Urinary bladder (tissue), 4 donors: ENCODE measurements around the gene GPR21. TPM values are rescaled to one million over a fixed set of nuclear protein-coding genes. Genes with fewer than 3 reads are reported as not detected.

Source experiments
- DNase-seq: peaks from one replicate; pipeline ENCODE4 v3.0.0-alpha.2; 2015; ENCODE audit errors: extremely low spot score
- H3K27ac ChIP-seq: one replicate; pipeline ENCODE4 v1.5.1; 2013; ENCODE audit warnings: low read depth, mild to moderate bottlenecking, moderate library complexity
- H3K36me3 ChIP-seq: one replicate; pipeline ENCODE4 v1.6.1; 2013; ENCODE audit warnings: mild to moderate bottlenecking, moderate library complexity; ENCODE audit not compliant: insufficient read depth
- H3K4me1 ChIP-seq: one replicate; pipeline ENCODE4 v1.6.1; 2013; ENCODE audit warnings: mild to moderate bottlenecking, moderate library complexity; ENCODE audit not compliant: insufficient read depth
- H3K4me3 ChIP-seq: one replicate; pipeline ENCODE4 v1.5.1; 2013; ENCODE audit warnings: low read depth, low read length
- WGBS: extraction: QIAGEN DNeasy Blood & Tissue Kit; methylation state at CpG from one replicate; pipeline ENCODE4 v1.1.7; 2013; 5-methylcytosine and 5-hydroxymethylcytosine counted together
- polyA plus RNA-seq: library from polyadenylated mRNA; stranded (reverse); fragments of 200-250 nt; gene quantifications from one replicate; pipeline ENCODE4 v1.2.3, GENCODE V29; 2013
- total RNA-seq: library from RNA; depleted of rRNA; stranded (reverse); fragments of >200 nt; gene quantifications from one replicate; pipeline ENCODE4 v1.2.3, GENCODE V29; 2014
- donor health status: healthy with polysubstance abuse.
- donor health status: healthy.

The GPR21 gene
- total and polyA plus RNA-seq, 2 donors = 7.7 TPM; not detected in 1

DNA sequence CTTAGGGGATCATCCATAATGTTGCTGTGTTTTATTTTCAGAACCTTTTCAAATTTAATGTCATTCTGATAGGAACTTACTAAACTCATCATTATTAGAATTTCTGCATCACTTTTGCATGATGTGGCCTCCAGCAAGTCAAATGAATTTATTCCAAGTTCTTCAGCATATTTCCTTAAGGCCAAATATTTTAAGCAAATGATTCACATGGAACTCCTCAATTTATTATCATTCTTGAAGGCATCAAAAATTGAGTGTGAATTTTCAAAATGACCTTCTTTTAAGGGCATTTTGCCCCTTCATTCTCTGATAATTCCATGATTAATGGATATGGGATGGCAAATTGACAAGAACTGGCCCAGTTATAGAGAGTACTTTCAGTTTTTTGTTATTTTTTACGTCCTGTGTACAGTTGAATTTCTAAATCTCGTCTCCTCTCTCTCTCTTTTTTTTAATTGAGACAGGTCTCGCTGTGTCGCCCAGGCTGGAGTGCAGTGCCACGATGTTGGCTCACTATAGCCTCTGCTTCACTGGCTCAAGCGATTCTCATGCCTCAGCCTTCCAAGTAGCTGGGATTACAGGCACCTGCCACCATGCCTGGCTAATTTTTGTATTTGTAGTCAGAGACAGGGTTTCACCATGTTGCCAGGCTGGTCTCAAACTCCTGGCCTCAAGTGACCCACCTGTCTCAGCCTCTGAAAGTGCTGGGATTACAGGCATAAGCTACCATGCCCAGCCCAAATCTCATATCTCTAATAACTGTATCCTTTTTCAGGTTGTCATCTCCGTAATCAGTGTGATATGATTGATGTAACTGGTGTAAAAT lies 29.1 kb downstream of the GPR21 start:
- no peaks in the 10 kb centered on the region for H3K36me3 ChIP-seq
- WGBS = 82% methylated on average over 7 of the region's 7 CpGs
- H3K4me3 ChIP-seq = no peak overlapping the region
- no peak overlapping the region for H3K27ac ChIP-seq
- no peak for DNase-seq
- H3K4me1 ChIP-seq = no peaks in the 10 kb centered on the region

DNA sequence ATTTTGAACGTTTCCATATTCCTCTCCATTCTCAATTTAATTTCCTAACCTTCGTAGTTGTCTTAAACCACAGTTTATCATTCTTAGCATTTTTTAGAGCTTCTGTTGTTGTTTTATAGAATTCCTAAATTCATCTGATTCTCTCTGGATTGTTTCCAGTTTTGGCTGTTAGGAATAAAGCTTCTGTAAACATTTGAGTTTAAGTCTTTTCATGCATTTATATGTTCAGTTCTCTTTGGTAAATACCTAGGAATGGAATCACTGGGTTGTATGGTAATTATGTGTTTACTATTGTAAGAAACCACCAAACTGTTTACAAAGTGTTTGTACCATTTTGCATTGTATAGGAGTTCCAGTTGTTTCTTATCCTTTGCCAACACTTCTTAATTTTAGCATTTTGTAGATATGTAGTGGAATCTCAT lies 29.7 kb downstream of the GPR21 start:
- Histone ChIP-seq H3K4me1 (no peaks in the 10 kb centered on the region), H3K27ac (no peak overlapping the region), H3K4me3 (no peak overlapping the region), H3K36me3 (no peaks in the 10 kb centered on the region)
- DNase-seq = no peak
- WGBS = 31% methylated on average over 2 of the region's 2 CpGs

DNA sequence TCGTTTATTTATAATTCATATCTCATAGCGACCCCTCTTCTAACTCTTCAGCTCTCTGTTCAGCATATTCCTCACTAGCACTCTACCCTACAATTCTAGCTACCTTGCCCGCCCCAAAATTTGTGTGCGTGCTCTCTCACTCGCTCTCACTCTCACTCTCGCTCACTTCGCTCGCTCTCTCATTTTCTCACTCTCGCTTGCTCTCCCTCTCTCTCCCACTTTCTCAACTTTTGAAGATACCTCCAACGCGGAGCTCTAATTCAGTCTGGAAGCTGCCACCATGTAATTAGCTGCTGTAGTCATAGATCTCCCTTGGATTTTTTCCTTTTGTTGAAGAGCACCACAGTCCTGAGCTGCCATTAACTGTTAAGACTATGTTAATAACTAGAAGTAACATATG lies 30.4 kb downstream of the GPR21 start:
- H3K27ac ChIP-seq = no peak overlapping the region
- DNase-seq = no peak
- H3K36me3 ChIP-seq = no peaks in the 10 kb centered on the region
- WGBS = 96% methylated on average over 11 of the region's 11 CpGs
- no peak overlapping the region for H3K4me3 ChIP-seq
- no peaks in the 10 kb centered on the region for H3K4me1 ChIP-seq

DNA sequence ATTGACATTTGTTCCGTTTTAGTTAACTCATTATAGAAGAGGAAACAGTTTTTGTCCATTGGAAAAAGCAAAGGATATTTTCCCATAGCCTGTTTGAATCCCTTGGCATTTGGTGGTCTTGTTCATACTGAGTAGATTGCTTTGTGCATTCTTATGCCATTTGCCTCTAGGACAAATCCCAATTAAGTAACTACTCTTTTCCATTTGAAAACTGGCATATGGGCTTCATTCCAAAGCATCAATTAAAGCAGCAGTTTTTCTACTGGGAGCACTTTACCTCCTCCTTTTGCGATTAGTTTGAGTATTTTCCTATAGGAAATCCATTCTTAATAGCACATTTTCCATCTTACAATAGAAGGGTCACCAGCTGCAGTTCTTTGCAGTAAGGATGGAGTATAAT lies 31.2 kb downstream of the GPR21 start:
- Histone ChIP-seq H3K4me3 (no peak overlapping the region), H3K36me3 (peaks cover 2% of the 10 kb centered on the region), H3K27ac (no peak overlapping the region), H3K4me1 (no peaks in the 10 kb centered on the region)
- DNase-seq = no peak
- WGBS = 91% methylated on average over 2 of the region's 2 CpGs

DNA sequence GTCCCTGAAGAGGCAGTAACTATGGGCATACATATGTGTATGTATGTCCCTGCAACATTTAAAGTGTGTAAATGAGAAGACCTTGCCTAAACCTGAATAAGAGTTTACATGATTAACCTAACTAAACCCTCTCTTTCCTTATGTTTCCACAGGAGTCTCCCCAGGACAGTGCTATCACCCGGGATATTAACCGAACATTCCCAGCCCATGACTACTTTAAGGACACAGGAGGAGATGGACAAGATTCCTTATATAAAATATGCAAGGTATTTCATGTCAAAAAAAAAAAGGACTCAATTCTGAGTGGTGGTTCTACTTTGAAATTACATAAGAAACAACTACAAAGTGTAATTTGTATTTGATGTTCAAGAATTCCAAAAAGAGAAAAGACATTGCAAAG lies 31.7 kb downstream of the GPR21 start:
- WGBS = 91% methylated on average over 2 of the region's 2 CpGs
- Histone ChIP-seq H3K4me1 (no peaks in the 10 kb centered on the region), H3K27ac (no peak overlapping the region), H3K4me3 (no peak overlapping the region), H3K36me3 (peaks cover 2% of the 10 kb centered on the region)
- no peak for DNase-seq

DNA sequence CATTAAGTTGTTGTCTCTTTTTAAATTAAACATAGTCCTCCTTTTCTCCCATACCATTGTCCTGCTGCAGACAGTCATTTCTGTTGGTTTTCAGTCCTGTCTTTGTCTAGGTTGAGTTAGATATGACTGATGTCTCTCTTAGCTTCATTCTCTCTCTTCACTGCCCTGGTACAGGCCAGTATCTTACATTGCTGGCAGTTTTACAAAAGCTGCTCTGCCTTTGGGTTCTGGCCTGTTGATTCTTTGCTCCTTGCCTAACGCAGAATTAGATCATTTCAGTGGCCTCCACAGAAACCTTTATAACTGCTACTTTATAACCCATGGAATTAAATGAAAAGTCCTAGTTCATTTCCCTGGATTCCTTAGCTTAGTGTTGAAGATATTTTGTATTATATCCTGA lies 33.7 kb downstream of the GPR21 start:
- H3K36me3 ChIP-seq = peaks cover 2% of the 10 kb centered on the region
- no peak overlapping the region for H3K4me3 ChIP-seq
- H3K4me1 ChIP-seq = no peaks in the 10 kb centered on the region
- H3K27ac ChIP-seq = no peak overlapping the region
- DNase-seq = no peak
- 68% methylated on average over 1 of the region's 1 CpG for WGBS

DNA sequence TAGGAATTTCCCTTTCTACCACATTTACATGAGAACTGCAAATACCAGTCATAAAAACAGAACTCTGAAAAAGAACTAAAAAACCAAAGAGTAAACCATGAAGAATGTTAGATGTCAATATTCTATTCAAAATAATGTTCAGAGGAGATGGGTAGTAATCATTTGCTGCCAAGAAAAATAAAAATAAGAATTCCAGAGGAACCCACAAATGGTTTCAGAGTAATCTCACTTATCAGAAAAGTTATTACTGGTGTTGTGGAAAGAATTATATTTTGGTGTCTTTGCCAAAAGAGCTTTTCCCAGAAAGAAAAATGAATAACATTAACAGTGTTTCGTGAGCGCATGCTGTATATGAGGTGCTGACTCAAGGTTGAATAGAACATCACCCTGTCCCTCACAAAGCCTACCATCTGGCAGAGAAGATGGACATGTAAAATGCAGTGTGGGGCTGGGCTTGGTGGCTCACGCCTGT lies 35.6 kb downstream of the GPR21 start:
- H3K27ac ChIP-seq = no peak overlapping the region
- DNase-seq = no peak
- 28% methylated on average over 3 of the region's 3 CpGs for WGBS
- no peak overlapping the region for H3K4me3 ChIP-seq
- no peaks in the 10 kb centered on the region for H3K4me1 ChIP-seq
- peaks cover 6% of the 10 kb centered on the region for H3K36me3 ChIP-seq

DNA sequence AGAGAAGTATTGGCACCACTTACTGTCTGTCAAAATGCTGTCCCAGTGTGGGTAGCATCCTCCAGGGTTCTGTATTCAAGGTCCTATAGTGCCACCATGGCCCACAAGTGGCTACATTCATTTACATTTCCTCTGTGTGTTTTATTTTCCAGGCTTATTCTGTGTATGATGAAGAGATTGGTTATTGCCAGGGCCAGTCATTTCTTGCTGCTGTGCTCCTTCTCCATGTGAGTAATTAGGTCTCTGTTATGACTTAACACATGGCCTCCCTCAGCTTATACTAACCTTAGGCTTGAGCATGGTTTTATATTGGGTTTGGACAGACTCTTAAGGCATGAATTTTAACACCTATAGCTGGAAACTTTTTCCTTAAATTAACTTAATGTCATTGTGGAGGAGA lies 36.7 kb downstream of the GPR21 start:
- no peak for DNase-seq
- H3K36me3 ChIP-seq = peaks cover 6% of the 10 kb centered on the region
- no peak overlapping the region for H3K4me3 ChIP-seq
- no peaks in the 10 kb centered on the region for H3K4me1 ChIP-seq
- H3K27ac ChIP-seq = no peak overlapping the region

DNA sequence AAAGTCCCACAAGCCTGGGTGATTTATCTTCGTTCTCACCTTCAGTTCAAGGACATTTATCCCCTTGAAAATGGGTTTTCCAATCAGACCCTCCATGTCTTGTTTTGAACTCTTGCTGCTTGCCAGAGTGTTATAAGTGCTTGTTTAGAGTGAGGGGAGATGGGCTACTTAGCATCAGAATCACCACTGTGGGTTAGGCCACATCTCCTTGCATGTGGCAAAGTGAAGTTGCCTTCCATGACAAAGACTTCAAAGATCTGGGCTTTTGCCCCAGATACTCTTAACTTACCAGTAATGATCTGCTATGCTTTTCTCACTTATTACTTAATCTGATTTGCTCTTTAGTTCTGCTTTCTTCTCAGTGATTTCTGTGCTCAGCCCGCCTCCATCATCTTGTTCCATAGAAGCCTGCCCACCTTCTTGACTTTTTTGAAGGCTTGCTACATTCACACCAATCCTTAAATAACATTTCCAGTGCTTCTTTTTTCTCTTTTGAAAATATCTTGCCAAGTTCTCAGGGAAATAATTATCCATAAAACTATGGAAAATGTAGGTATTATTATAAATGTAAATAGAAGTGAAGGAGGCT lies 39.0 kb downstream of the GPR21 start:
- Histone ChIP-seq H3K27ac (no peak overlapping the region), H3K36me3 (peaks cover 9% of the 10 kb centered on the region), H3K4me3 (no peak overlapping the region), H3K4me1 (no peaks in the 10 kb centered on the region)
- 97% methylated on average over 2 of the region's 2 CpGs for WGBS
- DNase-seq = no peak

DNA sequence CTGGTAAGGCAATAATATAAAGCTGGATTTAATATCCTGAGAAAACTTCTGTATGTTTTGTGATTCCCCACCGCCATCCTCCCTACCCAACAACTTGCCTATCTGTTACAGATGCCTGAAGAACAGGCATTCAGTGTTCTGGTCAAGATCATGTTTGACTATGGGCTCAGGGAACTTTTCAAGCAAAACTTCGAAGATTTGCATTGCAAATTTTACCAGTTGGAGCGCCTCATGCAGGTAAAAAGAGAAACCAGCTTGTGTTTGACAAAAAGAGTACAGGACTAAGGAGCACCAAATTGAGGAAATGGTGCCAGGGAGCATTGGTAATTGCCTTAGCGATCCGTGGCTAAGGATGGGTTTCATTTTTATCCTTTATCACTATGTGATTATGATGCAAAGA lies 40.0 kb downstream of the GPR21 start:
- no peaks in the 10 kb centered on the region for H3K4me1 ChIP-seq
- DNase-seq = no peak
- no peak overlapping the region for H3K27ac ChIP-seq
- 74% methylated on average over 5 of the region's 5 CpGs for WGBS
- no peak overlapping the region for H3K4me3 ChIP-seq
- H3K36me3 ChIP-seq = peaks cover 9% of the 10 kb centered on the region

DNA sequence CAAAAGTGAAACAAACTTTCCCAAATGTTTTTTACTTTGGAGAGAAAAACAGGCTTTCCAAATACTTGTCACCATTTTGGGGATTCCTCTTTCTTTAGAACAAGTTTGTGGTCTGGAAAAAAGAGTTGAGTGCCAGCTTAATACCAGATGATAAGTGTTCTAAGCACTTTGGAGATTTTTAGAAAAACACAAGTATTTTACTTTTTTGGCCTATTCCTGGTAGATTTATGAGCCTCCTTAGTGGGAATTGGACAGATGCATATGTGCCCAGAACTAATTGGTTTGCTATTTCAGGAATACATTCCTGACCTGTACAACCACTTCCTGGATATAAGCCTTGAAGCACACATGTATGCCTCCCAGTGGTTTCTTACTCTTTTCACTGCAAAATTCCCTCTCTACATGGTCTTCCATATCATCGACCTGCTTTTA lies 40.5 kb downstream of the GPR21 start:
- H3K36me3 ChIP-seq = peaks cover 11% of the 10 kb centered on the region
- no peak overlapping the region for H3K4me3 ChIP-seq
- peak overlapping the region; percentile 38 for H3K27ac ChIP-seq
- no peaks in the 10 kb centered on the region for H3K4me1 ChIP-seq
- 55% methylated on average over 1 of the region's 1 CpG for WGBS
- no peak for DNase-seq

DNA sequence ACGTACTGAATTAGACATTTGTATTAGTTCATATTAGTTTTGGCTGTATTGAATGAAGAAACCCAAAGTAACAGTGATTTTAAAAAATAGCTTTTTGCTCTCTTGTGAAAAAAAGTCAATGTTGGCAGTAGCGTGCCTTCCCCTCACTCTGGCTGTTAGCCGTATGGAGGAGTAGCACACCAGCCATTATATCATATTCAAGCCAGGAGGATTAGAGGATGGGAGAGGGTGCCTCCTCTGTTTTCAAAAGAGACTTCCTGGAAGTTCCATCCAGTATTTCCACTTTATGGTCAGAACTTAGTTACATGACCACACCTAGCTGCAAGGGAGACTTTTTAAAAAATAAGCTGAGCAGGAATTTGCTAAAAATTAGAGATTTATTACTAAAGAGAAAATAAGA lies 41.2 kb downstream of the GPR21 start:
- DNase-seq = no peak
- H3K27ac ChIP-seq = no peak overlapping the region
- peaks cover 10% of the 10 kb centered on the region for H3K36me3 ChIP-seq
- WGBS = 71% methylated on average over 3 of the region's 3 CpGs
- H3K4me3 ChIP-seq = no peak overlapping the region
- no peaks in the 10 kb centered on the region for H3K4me1 ChIP-seq

DNA sequence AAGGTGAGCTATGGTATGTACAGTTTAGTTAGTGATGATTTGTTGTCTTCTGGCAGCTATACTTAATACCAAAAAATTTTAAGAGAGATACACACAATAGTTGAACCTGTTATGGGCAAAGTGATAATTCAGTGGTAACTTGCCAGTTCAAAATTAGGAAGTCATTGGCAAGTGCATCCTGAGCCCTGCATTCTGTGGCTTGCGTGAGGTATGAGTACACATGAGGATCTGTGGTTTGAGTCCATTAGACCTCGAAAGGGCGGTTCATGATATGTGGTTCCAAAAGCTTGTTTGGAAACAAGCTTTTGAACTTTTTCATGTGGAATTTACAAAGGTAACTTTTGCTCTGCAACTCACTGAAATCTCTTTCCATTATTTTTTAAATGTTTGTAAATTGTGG lies 47.0 kb downstream of the GPR21 start:
- 88% methylated on average over 3 of the region's 3 CpGs for WGBS
- Histone ChIP-seq H3K36me3 (peaks cover 7% of the 10 kb centered on the region), H3K4me1 (no peaks in the 10 kb centered on the region), H3K27ac (no peak overlapping the region), H3K4me3 (no peak overlapping the region)
- DNase-seq = no peak

DNA sequence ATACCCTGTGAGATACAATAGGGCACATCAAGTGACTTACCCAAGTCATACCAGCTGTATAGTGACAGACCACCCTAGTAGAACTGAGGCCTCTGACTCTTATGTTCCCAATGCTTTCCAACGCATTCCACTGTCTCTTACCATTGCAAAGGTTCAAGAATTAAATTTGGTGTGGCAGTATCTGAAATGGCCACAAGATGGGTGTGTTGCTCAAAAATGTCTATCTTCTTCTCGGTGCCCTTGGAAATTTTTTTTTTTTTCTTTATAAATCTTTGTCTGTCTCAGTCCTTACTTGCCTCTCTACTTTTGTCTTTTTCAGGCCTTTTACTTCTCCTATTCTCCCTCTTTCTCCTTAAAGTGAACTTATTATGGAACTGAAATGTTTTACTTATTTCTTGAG lies 48.4 kb downstream of the GPR21 start:
- no peaks in the 10 kb centered on the region for H3K4me1 ChIP-seq
- WGBS = 27% methylated on average over 2 of the region's 2 CpGs
- peaks cover 4% of the 10 kb centered on the region for H3K36me3 ChIP-seq
- H3K4me3 ChIP-seq = no peak overlapping the region
- H3K27ac ChIP-seq = no peak overlapping the region
- DNase-seq = no peak
